H1 (cell line): ENCODE results near the gene NNMT. TPM values are rescaled to one million over a fixed set of nuclear protein-coding genes. Genes with fewer than 3 reads are reported as not detected.

Source experiments
- CTCF ChIA-PET: fragments of 300-600 bp; sonication (Branson Sonifier 250); formaldehyde crosslinking; loops from one replicate; lab custom pipeline; 2021; ENCODE audit not compliant: partially characterized antibody; lab: Charles Lee
- POLR2A ChIA-PET: fragments of 300-600 bp; sonication (Branson Sonifier 250); formaldehyde crosslinking; loops from one replicate; lab custom pipeline; 2021; ENCODE audit warnings: inconsistent platforms; ENCODE audit not compliant: partially characterized antibody; lab: Charles Lee
- DNase-seq, 2 experiments: peaks; one replicate each; pipeline versions ENCODE4 v3.0.0 to v3.0.0-alpha.2; 2010 to 2022; ENCODE audit warnings: low spot score in 2 of 2, low read depth in 1 of 2, mixed read lengths in 1 of 2
- FAIRE-seq: peaks from 2 replicates; lab custom pipeline; 2011; peaks lifted over from hg19 to GRCh38; lab: Jason Lieb, UNC
- H2AFZ ChIP-seq: 2 replicates; pipeline ENCODE4 v1.8.1; 2012; ENCODE audit warnings: low read length, inconsistent platforms
- H2AK5ac ChIP-seq: 2 replicates; pipeline ENCODE4 v1.6.1; 2013; ENCODE audit warnings: low read depth, low read length
- H2BK120ac ChIP-seq: replicated peaks from 2 replicates; pipeline ENCODE3; 2013; ENCODE audit warnings: low read depth, low read length, inconsistent platforms
- H2BK12ac ChIP-seq: 2 replicates; pipeline ENCODE4 v1.6.1; 2013; ENCODE audit warnings: low read depth, low read length
- H2BK15ac ChIP-seq: 2 replicates; pipeline ENCODE4 v1.6.1; 2013; ENCODE audit warnings: low read length
- H2BK20ac ChIP-seq: 2 replicates; pipeline ENCODE4 v1.6.1; 2013; ENCODE audit warnings: low read length
- H2BK5ac ChIP-seq: 2 replicates; pipeline ENCODE4 v1.6.1; 2013; ENCODE audit warnings: low read depth, low read length
- H3K14ac ChIP-seq: 2 replicates; pipeline ENCODE4 v1.6.1; 2013; ENCODE audit warnings: inconsistent platforms; ENCODE audit not compliant: insufficient read length
- H3K18ac ChIP-seq: 2 replicates; pipeline ENCODE4 v1.6.1; 2013; ENCODE audit warnings: low read length; ENCODE audit errors: extremely low read depth
- H3K23ac ChIP-seq: 2 replicates; pipeline ENCODE4 v1.6.1; 2013; ENCODE audit warnings: inconsistent platforms; ENCODE audit not compliant: insufficient read length
- H3K23me2 ChIP-seq: 2 replicates; pipeline ENCODE4 v1.6.1; 2013; ENCODE audit warnings: low read depth, low read length
- H3K27ac ChIP-seq: 2 replicates; pipeline ENCODE4 v1.6.1; 2011; ENCODE audit warnings: low read depth, low read length, inconsistent platforms
- H3K27me3 ChIP-seq, 4 experiments: replicated peaks in 1 of 4; 1 replicate in 1 of 4; 2 replicates in 3 of 4; pipeline versions ENCODE4 v1.6.1 to v1.8.1; 2011 to 2013; ENCODE audit warnings: low read length in 3 of 4, mild to moderate bottlenecking in 3 of 4, inconsistent platforms in 2 of 4, mixed read lengths in 2 of 4, moderate library complexity in 1 of 4; ENCODE audit not compliant: control insufficient read depth in 3 of 4, insufficient read depth in 3 of 4; ENCODE audit errors: extremely low read depth in 1 of 4
- H3K36me3 ChIP-seq, 4 experiments: 2 replicates each; pipeline versions ENCODE4 v1.6.1 to v1.8.1; 2011 to 2013; ENCODE audit warnings: mild to moderate bottlenecking in 4 of 4, low read length in 3 of 4, moderate library complexity in 2 of 4, control low read depth in 1 of 4, inconsistent platforms in 1 of 4; ENCODE audit not compliant: insufficient read depth in 4 of 4, control insufficient read depth in 2 of 4
- H3K4ac ChIP-seq: replicated peaks from 2 replicates; pipeline ENCODE3; 2013; ENCODE audit warnings: low read length, low read depth, mixed read lengths, inconsistent platforms; ENCODE audit not compliant: insufficient read length
- H3K4me1 ChIP-seq, 4 experiments: replicated peaks in 1 of 4; 1 replicate in 1 of 4; 2 replicates in 3 of 4; pipeline versions ENCODE4 v1.6.1 to v1.8.1; 2011 to 2013; ENCODE audit warnings: low read length in 3 of 4, inconsistent platforms in 2 of 4, mixed read lengths in 1 of 4; ENCODE audit not compliant: insufficient read depth in 4 of 4, control insufficient read depth in 3 of 4
- H3K4me2 ChIP-seq, 2 experiments: 2 replicates each; pipeline versions ENCODE4 v1.6.1 to v1.8.1; 2011 to 2013; ENCODE audit warnings: low read depth in 2 of 2, low read length in 2 of 2, control low read depth in 1 of 2, inconsistent platforms in 1 of 2, mild to moderate bottlenecking in 1 of 2; ENCODE audit not compliant: insufficient read depth in 1 of 2
- H3K4me3 ChIP-seq, 4 experiments: fragments of 200-600, 300-600 bp in 1 of 4; sonication (generic), shearing (Covaris generic), sonication (Bioruptor Twin) in 1 of 4; 2 replicates each; pipeline versions ENCODE4 v1.5.1 to v1.8.1; 2011 to 2016; ENCODE audit warnings: low read length in 4 of 4, low read depth in 3 of 4, control low read depth in 2 of 4, inconsistent platforms in 2 of 4, mild to moderate bottlenecking in 2 of 4, mixed read lengths in 1 of 4, moderate library complexity in 1 of 4; ENCODE audit not compliant: insufficient read depth in 2 of 4; ENCODE audit errors: extremely low read depth in 1 of 4
- H3K56ac ChIP-seq: replicated peaks from 2 replicates; pipeline ENCODE3; 2013; ENCODE audit warnings: low read depth, mild to moderate bottlenecking, mixed read lengths, low read length, inconsistent platforms; ENCODE audit not compliant: insufficient read length
- H3K79me1 ChIP-seq: 2 replicates; pipeline ENCODE4 v1.6.1; 2013; ENCODE audit warnings: low read depth, low read length, control low read depth
- H3K79me2 ChIP-seq, 2 experiments: 2 replicates each; pipeline versions ENCODE4 v1.6.1 to v1.8.1; 2012 to 2013; ENCODE audit warnings: low read length in 2 of 2, mild to moderate bottlenecking in 2 of 2, inconsistent platforms in 1 of 2; ENCODE audit not compliant: insufficient read depth in 2 of 2, control insufficient read depth in 1 of 2
- H3K9ac ChIP-seq, 4 experiments: replicated peaks in 1 of 4; 1 replicate in 1 of 4; 2 replicates in 3 of 4; pipeline versions ENCODE4 v1.6.1 to v1.8.1; 2011 to 2013; ENCODE audit warnings: low read depth in 3 of 4, low read length in 3 of 4, control low read depth in 2 of 4, mild to moderate bottlenecking in 2 of 4, moderate library complexity in 2 of 4, inconsistent platforms in 1 of 4; ENCODE audit errors: extremely low read depth in 1 of 4
- H3K9me3 ChIP-seq, 2 experiments: 2 replicates each; pipeline versions ENCODE4 v1.6.1 to v1.8.1; 2012 to 2013; ENCODE audit warnings: mild to moderate bottlenecking in 2 of 2, moderate library complexity in 2 of 2, control low read depth in 1 of 2, inconsistent platforms in 1 of 2, low read depth in 1 of 2, low read length in 1 of 2, mixed read lengths in 1 of 2; ENCODE audit not compliant: insufficient read depth in 2 of 2
- H4K20me1 ChIP-seq, 2 experiments: replicated peaks in 1 of 2; 2 replicates each; pipeline versions ENCODE3 to v1.8.1; 2011 to 2013; ENCODE audit warnings: inconsistent platforms in 2 of 2, low read length in 2 of 2, mild to moderate bottlenecking in 1 of 2; ENCODE audit not compliant: insufficient read depth in 2 of 2, control insufficient read depth in 1 of 2
- H4K5ac ChIP-seq: 2 replicates; pipeline ENCODE4 v1.6.1; 2013; ENCODE audit warnings: low read length, low read depth, mixed read lengths, inconsistent platforms; ENCODE audit not compliant: insufficient read length
- H4K8ac ChIP-seq: 2 replicates; pipeline ENCODE4 v1.8.0; 2013; ENCODE audit warnings: mild to moderate bottlenecking, moderate library complexity, low read length, inconsistent platforms; ENCODE audit not compliant: insufficient read depth; ENCODE audit errors: extremely low read depth
- H4K91ac ChIP-seq: replicated peaks from 2 replicates; pipeline ENCODE3; 2013; ENCODE audit warnings: low read length, mixed read lengths, inconsistent platforms; ENCODE audit not compliant: insufficient read length
- ATF2 ChIP-seq: IDR thresholded peaks from 2 replicates; pipeline ENCODE4 v1.6.1; 2012; ENCODE audit warnings: low read length, inconsistent platforms
- CBX5 ChIP-seq: fragments of 300-800, 300-1000 bp; sonication (generic); IDR thresholded peaks from 2 replicates; pipeline ENCODE4 v1.7.1; 2016; ENCODE audit warnings: antibody characterized with exemption, low read length, low read depth
- CHD1 ChIP-seq: IDR thresholded peaks from 2 replicates; pipeline ENCODE4 v1.6.1; 2012; ENCODE audit warnings: low read depth, low read length, improper control_type of control experiment
- CREB1 ChIP-seq: IDR thresholded peaks from 2 replicates; pipeline ENCODE4 v1.6.1; 2012; ENCODE audit warnings: inconsistent platforms
- HDAC6 ChIP-seq: IDR thresholded peaks from one replicate; pipeline ENCODE4 v1.7.1; 2012; ENCODE audit warnings: low read depth, mild to moderate bottlenecking, inconsistent platforms, low read length, moderate library complexity
- NRF1 ChIP-seq: IDR thresholded peaks from 2 replicates; pipeline ENCODE4 v1.6.1; 2011; ENCODE audit warnings: mild to moderate bottlenecking, low read depth, low read length, improper control_type of control experiment
- POLR2A ChIP-seq, 2 experiments: IDR thresholded peaks; 1 replicate in 1 of 2; 2 replicates in 1 of 2; pipeline ENCODE4 v1.6.1; 2011; ENCODE audit warnings: low read depth in 2 of 2, low read length in 2 of 2, mild to moderate bottlenecking in 2 of 2; ENCODE audit errors: control extremely low read depth in 1 of 2
- SIX5 ChIP-seq: IDR thresholded peaks from 2 replicates; pipeline ENCODE4 v1.6.1; 2011; ENCODE audit warnings: mild to moderate bottlenecking, low read depth, low read length
- SRF ChIP-seq: IDR thresholded peaks from 2 replicates; pipeline ENCODE4 v1.6.1; 2011; ENCODE audit warnings: mild to moderate bottlenecking, low read depth, low read length, moderate library complexity
- TAF7 ChIP-seq: optimal IDR thresholded peaks from 2 replicates; pipeline ENCODE3; 2011; ENCODE audit warnings: low read depth, mild to moderate bottlenecking, inconsistent platforms, low read length, moderate library complexity, borderline replicate concordance
- YY1 ChIP-seq: IDR thresholded peaks from 2 replicates; pipeline ENCODE4 v1.6.1; 2011; ENCODE audit warnings: low read depth, mild to moderate bottlenecking, low read length
- ZNF274 ChIP-seq: IDR thresholded peaks from 2 replicates; pipeline ENCODE4 v1.7.0; 2012; ENCODE audit warnings: low read length, borderline replicate concordance; ENCODE audit errors: extremely low read depth
- WGBS, 2 experiments: shearing (Covaris generic) in 1 of 2; methylation state at CpG; one replicate each; pipeline versions ENCODE4 v1.1.6 to v1.1.7; 2013 to 2015; ENCODE audit warnings: low lambda C conversion rate in 2 of 2, mixed read lengths in 2 of 2, inconsistent platforms in 1 of 2, low coverage in 1 of 2, missing lambda C conversion rate in 1 of 2; ENCODE audit not compliant: insufficient replicate concordance in 2 of 2, insufficient coverage in 1 of 2, insufficient read length in 1 of 2; ENCODE audit errors: extremely low coverage in 1 of 2, missing lambda C conversion rate in 1 of 2; 5-methylcytosine and 5-hydroxymethylcytosine counted together
- polyA plus RNA-seq, 7 experiments: library from polyadenylated mRNA; depleted of rRNA in 3 of 7; stranded (reverse) in 5 of 7; unstranded in 2 of 7; fragments of >200 nt in 5 of 7; fragments of 200-250 nt in 2 of 7; gene quantifications; 1 replicate in 5 of 7; 2 replicates in 1 of 7; 4 replicates in 1 of 7; pipeline versions ENCODE4 v1.2.1 to v1.2.3, GENCODE V29; 2011 to 2013; ENCODE audit warnings: missing spikeins in 2 of 7, mixed read lengths in 2 of 7
- total RNA-seq: library from RNA; stranded (reverse); fragmentation: NEBNext Ultra II Directional; extraction: Animal tissue kit (Norgen Biotek cat#: 25700); gene quantifications from 2 replicates; pipeline ENCODE4 v1.2.1, GENCODE V29; 2021

Gene NNMT
- total and polyA plus RNA-seq, 2 of the 8 experiments (the other 6 are each of a cell fraction or from before 2014, with no cell fraction given), result not detected

GRCh38 chr11:114256176-114256966, 39.8 kb upstream of the NNMT start:
- Histone ChIP-seq H4K20me1 (no peaks in the 10 kb centered on the region), H3K23me2 (no peaks in the 10 kb centered on the region; the same call in 1 of the 2 replicates), H3K79me2 (no peaks in the 10 kb centered on the region), H3K9ac (peak overlapping the region in 1 of 4 experiments; percentile 2; a peak in 1 of 7 replicates), H3K56ac (no peak overlapping the region), H3K4ac (no peak overlapping the region), H3K18ac (no peak overlapping the region), H2AFZ (no peak overlapping the region), H4K8ac (no peak overlapping the region), H3K14ac (no peak overlapping the region), H2AK5ac (0 out of 2 replicates have a peak overlapping the region, but pooled peaks have one; percentile 53), H3K9me3 (no peaks in the 10 kb centered on the region), H2BK20ac (no peak overlapping the region), H3K4me3 (no peak overlapping the region), H2BK120ac (no peak overlapping the region), H4K91ac (no peak overlapping the region), H3K27ac (no peak overlapping the region), H3K79me1 (no peaks in the 10 kb centered on the region), H3K23ac (no peak overlapping the region), H4K5ac (no peak overlapping the region), H3K27me3 (no peaks in the 10 kb centered on the region), H2BK15ac (no peak overlapping the region), H3K36me3 (no peaks in the 10 kb centered on the region), H3K4me1 (peaks cover 0 to 5% (median 0%) of the 10 kb centered on the region in 4 experiments; a peak in 3 of 7 replicates), H2BK5ac (no peak overlapping the region), H2BK12ac (0 out of 2 replicates have a peak overlapping the region, but pooled peaks have one; percentile 17), H3K4me2 (no peak overlapping the region)
- FAIRE-seq (no peak), DNase-seq (no peak)
- 81% methylated on average over 20 of the region's 20 CpGs; no CpG with 5 or more reads in 1 of the 2 experiments for WGBS, 2 experiments
- ChIA-PET CTCF (interaction anchor here (0.6 to 12.0 kb wide), 11 partner anchors 10 to 363 kb away, joined by 3 to 256 read pairs (median 3); no protein-coding TSS in a partner anchor), POLR2A (no interaction called here)
- TF ChIP-seq NRF1, result no peak
- TF ChIP-seq CBX5, result no peak
- TF ChIP-seq POLR2A (IDR thresholded peaks at IDR 0.05; ENCODE audit: control extremely low read depth in 1 of 2, low read depth in 2 of 2, low read length in 2 of 2), result no peak
- TF ChIP-seq YY1, result no peak
- TF ChIP-seq TAF7, result no peak
- TF ChIP-seq CREB1, result no peak
- no peak for TF ChIP-seq CHD1
- TF ChIP-seq HDAC6, result no peak
- TF ChIP-seq ATF2, result no peak
- no peak for TF ChIP-seq SRF
- no peak for TF ChIP-seq ZNF274
- no peak for TF ChIP-seq SIX5
